Endodermal cell (in vitro differentiated cells): ENCODE measurements around the gene FSHR. TPM values are rescaled to one million over a fixed set of nuclear protein-coding genes. Genes with fewer than 3 reads are reported as not detected.

Experiments used
- DNase-seq: peaks from one replicate; pipeline ENCODE4 v3.0.0-alpha.2; 2017
- H3K27ac ChIP-seq: 2 replicates; pipeline ENCODE4 v1.5.1; 2013; ENCODE audit warnings: mild to moderate bottlenecking, low read depth, low read length, moderate library complexity
- H3K27me3 ChIP-seq: 2 replicates; pipeline ENCODE4 v1.6.1; 2013; ENCODE audit warnings: mild to moderate bottlenecking, low read length, moderate library complexity; ENCODE audit not compliant: insufficient read depth, control insufficient read depth, poor library complexity, severe bottlenecking
- H3K36me3 ChIP-seq: 2 replicates; pipeline ENCODE4 v1.7.0; 2013; ENCODE audit warnings: mild to moderate bottlenecking, low read length, moderate library complexity; ENCODE audit not compliant: control insufficient read depth, insufficient read depth
- H3K4me1 ChIP-seq: one replicate; pipeline ENCODE4 v1.7.0; 2013; ENCODE audit warnings: low read length; ENCODE audit not compliant: control insufficient read depth, insufficient read depth
- H3K4me3 ChIP-seq: 2 replicates; pipeline ENCODE4 v1.5.1; 2013; ENCODE audit warnings: mild to moderate bottlenecking, low read length, moderate library complexity
- H3K9ac ChIP-seq: 2 replicates; pipeline ENCODE4 v1.6.1; 2013; ENCODE audit warnings: mild to moderate bottlenecking, low read length, moderate library complexity; ENCODE audit not compliant: poor library complexity, severe bottlenecking; ENCODE audit errors: extremely low read depth
- H3K9me3 ChIP-seq: 2 replicates; pipeline ENCODE4 v1.6.1; 2013; ENCODE audit warnings: mild to moderate bottlenecking, low read length, moderate library complexity; ENCODE audit not compliant: control insufficient read depth
- H3K27ac Mint-ChIP-seq: 2 replicates; pipeline ENCODE4 v1.8.0; 2020; ENCODE audit warnings: mixed read lengths
- H3K27me3 Mint-ChIP-seq: 2 replicates; pipeline ENCODE4 v1.8.0; 2021; ENCODE audit warnings: mild to moderate bottlenecking, mixed read lengths; ENCODE audit not compliant: insufficient read depth
- H3K36me3 Mint-ChIP-seq: 2 replicates; pipeline ENCODE4 v1.8.0; 2020; ENCODE audit warnings: low read depth, mixed read lengths
- H3K4me1 Mint-ChIP-seq: 2 replicates; pipeline ENCODE4 v1.8.0; 2020; ENCODE audit warnings: mixed read lengths
- H3K4me3 Mint-ChIP-seq: 2 replicates; pipeline ENCODE4 v1.8.0; 2020; ENCODE audit warnings: mild to moderate bottlenecking, moderate library complexity, mixed read lengths
- H3K9me3 Mint-ChIP-seq: 2 replicates; pipeline ENCODE4 v1.8.0; 2020; ENCODE audit warnings: mild to moderate bottlenecking, mixed read lengths
- WGBS, 2 experiments: methylation state at CpG; one replicate each; pipeline versions ENCODE4 v1.1.5 to v1.1.7; 2013; ENCODE audit warnings: missing lambda C conversion rate in 2 of 2, mixed read lengths in 1 of 2; ENCODE audit not compliant: insufficient coverage in 1 of 2, insufficient read length in 1 of 2; 5-methylcytosine and 5-hydroxymethylcytosine counted together
- total RNA-seq, 2 donors: library from RNA; stranded (reverse); fragmentation: NEBNext Ultra II Directional in 1 of 2; extraction: Animal tissue kit (Norgen Biotek cat#: 25700) in 1 of 2; gene quantifications; 2 replicates in 1 of 2; 3 replicates in 1 of 2; pipeline ENCODE4 v1.2.1, GENCODE V29; 2021
- TF ChIP-seq, protein P1 (sequence below): fragments of 200-600 bp; sonication (generic); conservative IDR thresholded peaks from 2 replicates; pipeline ENCODE4 v1.5.0; 2021; ENCODE audit warnings: antibody characterized with exemption, mild to moderate bottlenecking

FSHR gene
- total RNA-seq, 2 donors from 2014 or later, result 4.7 to 6.5 TPM

DNA sequence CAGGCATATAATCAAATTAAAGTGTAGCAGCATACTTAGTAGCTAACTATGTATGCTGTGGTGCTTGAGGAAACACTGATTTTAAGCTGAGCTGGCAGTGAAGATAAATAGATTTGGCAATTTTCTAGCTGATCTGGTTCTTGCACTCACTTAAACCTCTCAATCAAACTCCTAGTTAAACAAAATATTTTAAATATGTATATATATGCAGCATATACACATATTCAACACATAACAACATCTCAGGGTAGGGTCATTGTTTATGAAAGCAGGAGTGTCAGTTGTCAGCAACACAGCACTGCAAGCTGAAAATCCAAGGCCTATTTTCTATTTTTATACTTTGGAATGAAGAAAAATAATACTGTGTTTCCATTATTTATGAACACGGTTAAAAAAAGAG lies 10.4 kb upstream of the FSHR start:
- 89% methylated on average over 1 of the region's 1 CpG; no CpG with 5 or more reads in 1 of the 2 experiments for WGBS, 2 experiments
- Histone ChIP-seq H3K9me3 (no peaks in the 10 kb centered on the region), H3K4me1 (no peaks in the 10 kb centered on the region), H3K27ac (no peak overlapping the region), H3K9ac (no peak overlapping the region), H3K27me3 (no peaks in the 10 kb centered on the region), H3K36me3 (no peaks in the 10 kb centered on the region), H3K4me3 (no peak overlapping the region)
- peaks cover 10% of the 10 kb centered on the region for H3K9me3 Mint-ChIP-seq
- DNase-seq, result no peak
- no peak overlapping the region for H3K4me3 Mint-ChIP-seq
- H3K4me1 Mint-ChIP-seq, result peaks cover 7% of the 10 kb centered on the region
- no peak overlapping the region for H3K27ac Mint-ChIP-seq
- no peaks in the 10 kb centered on the region for H3K27me3 Mint-ChIP-seq
- H3K36me3 Mint-ChIP-seq, result no peaks in the 10 kb centered on the region
- TF ChIP-seq, protein P1, sequence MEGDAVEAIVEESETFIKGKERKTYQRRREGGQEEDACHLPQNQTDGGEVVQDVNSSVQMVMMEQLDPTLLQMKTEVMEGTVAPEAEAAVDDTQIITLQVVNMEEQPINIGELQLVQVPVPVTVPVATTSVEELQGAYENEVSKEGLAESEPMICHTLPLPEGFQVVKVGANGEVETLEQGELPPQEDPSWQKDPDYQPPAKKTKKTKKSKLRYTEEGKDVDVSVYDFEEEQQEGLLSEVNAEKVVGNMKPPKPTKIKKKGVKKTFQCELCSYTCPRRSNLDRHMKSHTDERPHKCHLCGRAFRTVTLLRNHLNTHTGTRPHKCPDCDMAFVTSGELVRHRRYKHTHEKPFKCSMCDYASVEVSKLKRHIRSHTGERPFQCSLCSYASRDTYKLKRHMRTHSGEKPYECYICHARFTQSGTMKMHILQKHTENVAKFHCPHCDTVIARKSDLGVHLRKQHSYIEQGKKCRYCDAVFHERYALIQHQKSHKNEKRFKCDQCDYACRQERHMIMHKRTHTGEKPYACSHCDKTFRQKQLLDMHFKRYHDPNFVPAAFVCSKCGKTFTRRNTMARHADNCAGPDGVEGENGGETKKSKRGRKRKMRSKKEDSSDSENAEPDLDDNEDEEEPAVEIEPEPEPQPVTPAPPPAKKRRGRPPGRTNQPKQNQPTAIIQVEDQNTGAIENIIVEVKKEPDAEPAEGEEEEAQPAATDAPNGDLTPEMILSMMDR, result no peak

DNA sequence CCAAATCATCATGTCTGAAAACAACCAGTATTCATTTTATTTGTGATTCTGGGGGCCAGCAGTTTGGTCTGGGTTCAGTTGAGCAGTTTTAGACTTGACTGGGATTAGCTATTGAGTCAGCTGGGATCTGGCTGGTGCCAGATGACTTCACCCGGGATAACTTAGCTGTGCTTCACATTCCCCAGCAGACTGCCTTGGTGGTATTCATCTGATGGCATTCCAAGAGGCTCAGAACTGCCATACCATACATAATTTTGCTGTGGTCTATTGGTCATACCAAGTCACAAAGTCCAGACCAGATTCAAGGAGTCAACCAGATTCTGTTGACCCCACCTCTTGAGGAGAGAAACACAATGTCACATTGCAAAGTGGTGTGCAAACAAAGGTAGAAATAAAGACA lies 7.8 kb upstream of the FSHR start:
- no peaks in the 10 kb centered on the region for H3K27me3 Mint-ChIP-seq
- no peak for DNase-seq
- no peak overlapping the region for H3K27ac ChIP-seq
- no peak overlapping the region for H3K4me3 ChIP-seq
- H3K9ac ChIP-seq, result no peak overlapping the region
- WGBS, 2 experiments, result 80 to 93% methylated on average over 1 of the region's 1 CpG
- TF ChIP-seq, protein P1, result no peak
- no peaks in the 10 kb centered on the region for H3K9me3 Mint-ChIP-seq
- H3K9me3 ChIP-seq, result no peaks in the 10 kb centered on the region
- H3K4me3 Mint-ChIP-seq, result no peak overlapping the region
- no peak overlapping the region for H3K27ac Mint-ChIP-seq
- H3K4me1 Mint-ChIP-seq, result peaks cover 7% of the 10 kb centered on the region
- H3K27me3 ChIP-seq, result no peaks in the 10 kb centered on the region
- H3K4me1 ChIP-seq, result no peaks in the 10 kb centered on the region
- no peaks in the 10 kb centered on the region for H3K36me3 Mint-ChIP-seq
- no peaks in the 10 kb centered on the region for H3K36me3 ChIP-seq

DNA sequence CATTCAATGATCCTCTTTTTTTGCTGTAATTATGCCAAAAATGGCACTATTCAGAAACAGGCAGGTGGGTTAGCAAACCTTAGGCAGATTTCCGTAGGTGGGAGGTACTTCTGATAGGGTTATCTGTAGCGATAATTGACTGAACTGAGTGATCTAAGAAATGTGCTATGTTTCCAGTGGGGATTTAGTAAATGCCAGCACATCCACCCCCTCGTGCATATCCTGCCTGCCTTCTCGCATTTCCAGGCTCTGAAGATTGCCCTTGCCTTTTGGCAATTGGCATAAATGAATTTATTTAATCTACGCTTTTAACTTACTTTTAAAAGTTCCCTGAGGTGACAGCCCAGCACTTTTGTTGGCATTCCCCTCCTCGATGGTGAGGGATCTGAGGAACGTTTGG lies 576 bp upstream of the FSHR start:
- Mint-ChIP-seq H3K36me3 (no peaks in the 10 kb centered on the region), H3K4me1 (peaks cover 34% of the 10 kb centered on the region), H3K27me3 (no peaks in the 10 kb centered on the region), H3K4me3 (peak overlapping the region; percentile 47), H3K9me3 (no peaks in the 10 kb centered on the region), H3K27ac (peak overlapping the region; percentile 72)
- H3K9ac ChIP-seq, result no peak overlapping the region
- 43 to 73% methylated on average over 5 to 7 of the region's 7 CpGs for WGBS, 2 experiments
- peaks cover 5% of the 10 kb centered on the region for H3K9me3 ChIP-seq
- H3K27ac ChIP-seq, result no peak overlapping the region
- no peaks in the 10 kb centered on the region for H3K36me3 ChIP-seq
- H3K4me3 ChIP-seq, result peak overlapping the region; percentile 73
- DNase-seq, result peak; percentile 51
- H3K27me3 ChIP-seq, result no peaks in the 10 kb centered on the region
- peaks cover 11% of the 10 kb centered on the region for H3K4me1 ChIP-seq
- TF ChIP-seq, protein P1, result no peak
